ENCODE measurements around the gene LEFTY2.

DNA sequence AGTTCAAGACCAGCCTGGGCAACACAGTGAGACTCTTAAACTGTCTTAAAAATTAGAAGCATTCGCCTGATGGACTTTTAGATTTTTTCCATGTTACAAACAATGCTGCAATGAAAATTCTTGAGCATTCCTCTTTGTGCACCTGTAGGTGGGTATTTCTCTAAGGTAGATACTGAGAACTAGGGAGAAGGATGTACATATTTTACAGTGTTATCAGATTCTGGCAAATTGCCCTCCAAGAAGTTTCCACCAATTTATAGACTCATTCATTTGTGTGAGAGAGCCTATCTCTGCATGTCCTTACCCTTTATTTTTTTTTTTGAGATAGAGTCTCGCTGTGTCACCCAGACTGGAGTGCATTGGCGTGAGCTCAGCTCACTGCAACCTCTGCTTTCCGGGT lies 12.3 kb upstream of the LEFTY2 start:
- TF ChIP-seq EZH2phosphoT487 (IDR thresholded peaks at IDR 0.05; ENCODE audit: borderline replicate concordance, low read length), result no peak
- TF ChIP-seq, protein P1, sequence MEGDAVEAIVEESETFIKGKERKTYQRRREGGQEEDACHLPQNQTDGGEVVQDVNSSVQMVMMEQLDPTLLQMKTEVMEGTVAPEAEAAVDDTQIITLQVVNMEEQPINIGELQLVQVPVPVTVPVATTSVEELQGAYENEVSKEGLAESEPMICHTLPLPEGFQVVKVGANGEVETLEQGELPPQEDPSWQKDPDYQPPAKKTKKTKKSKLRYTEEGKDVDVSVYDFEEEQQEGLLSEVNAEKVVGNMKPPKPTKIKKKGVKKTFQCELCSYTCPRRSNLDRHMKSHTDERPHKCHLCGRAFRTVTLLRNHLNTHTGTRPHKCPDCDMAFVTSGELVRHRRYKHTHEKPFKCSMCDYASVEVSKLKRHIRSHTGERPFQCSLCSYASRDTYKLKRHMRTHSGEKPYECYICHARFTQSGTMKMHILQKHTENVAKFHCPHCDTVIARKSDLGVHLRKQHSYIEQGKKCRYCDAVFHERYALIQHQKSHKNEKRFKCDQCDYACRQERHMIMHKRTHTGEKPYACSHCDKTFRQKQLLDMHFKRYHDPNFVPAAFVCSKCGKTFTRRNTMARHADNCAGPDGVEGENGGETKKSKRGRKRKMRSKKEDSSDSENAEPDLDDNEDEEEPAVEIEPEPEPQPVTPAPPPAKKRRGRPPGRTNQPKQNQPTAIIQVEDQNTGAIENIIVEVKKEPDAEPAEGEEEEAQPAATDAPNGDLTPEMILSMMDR (conservative IDR thresholded peaks at IDR 0.05; ENCODE audit: low read depth, low read length), result no peak
- no peak for TF ChIP-seq EZH2 (IDR thresholded peaks at IDR 0.05; ENCODE audit: low read length, unreplicated experiment)

All from PC-3 (cell line).